ENCODE data around the gene TREH.
"Not testable (repeated sequence)": the region's sequence is repeated elsewhere in the genome, so short reads cannot be mapped to it uniquely, and the experiment has no call there.

The TREH gene, protein sequence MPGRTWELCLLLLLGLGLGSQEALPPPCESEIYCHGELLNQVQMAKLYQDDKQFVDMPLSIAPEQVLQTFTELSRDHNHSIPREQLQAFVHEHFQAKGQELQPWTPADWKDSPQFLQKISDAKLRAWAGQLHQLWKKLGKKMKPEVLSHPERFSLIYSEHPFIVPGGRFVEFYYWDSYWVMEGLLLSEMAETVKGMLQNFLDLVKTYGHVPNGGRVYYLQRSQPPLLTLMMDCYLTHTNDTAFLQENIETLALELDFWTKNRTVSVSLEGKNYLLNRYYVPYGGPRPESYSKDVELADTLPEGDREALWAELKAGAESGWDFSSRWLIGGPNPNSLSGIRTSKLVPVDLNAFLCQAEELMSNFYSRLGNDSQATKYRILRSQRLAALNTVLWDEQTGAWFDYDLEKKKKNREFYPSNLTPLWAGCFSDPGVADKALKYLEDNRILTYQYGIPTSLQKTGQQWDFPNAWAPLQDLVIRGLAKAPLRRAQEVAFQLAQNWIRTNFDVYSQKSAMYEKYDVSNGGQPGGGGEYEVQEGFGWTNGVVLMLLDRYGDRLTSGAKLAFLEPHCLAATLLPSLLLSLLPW

DNA sequence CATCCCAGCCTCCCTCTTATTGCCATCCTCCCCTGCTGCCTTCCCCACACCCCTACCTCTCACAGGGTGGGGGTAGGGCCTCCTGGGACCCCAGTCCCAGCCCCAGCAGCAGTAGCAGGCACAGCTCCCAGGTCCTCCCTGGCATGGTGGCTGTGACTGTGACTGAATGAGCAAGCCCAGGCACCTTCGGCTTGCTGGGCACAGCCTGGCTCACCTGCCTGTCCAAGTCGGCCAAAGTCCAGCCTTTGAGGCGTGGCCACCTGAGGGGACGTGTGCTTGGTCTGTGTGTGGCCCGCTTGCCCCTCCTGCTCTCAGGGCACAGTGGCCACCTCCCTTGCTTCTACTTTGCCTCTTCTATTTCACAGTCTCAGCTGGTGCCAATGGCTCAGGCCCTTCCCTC, at the start of gene TREH:
Gene TREH (minus strand): TSS at position 168 of the 400 bp plus-strand sequence. CDS start 23 bp downstream, at position 145.
- DNase-seq (ENCODE audit: low read depth in 2 of 2): no peak

DNA sequence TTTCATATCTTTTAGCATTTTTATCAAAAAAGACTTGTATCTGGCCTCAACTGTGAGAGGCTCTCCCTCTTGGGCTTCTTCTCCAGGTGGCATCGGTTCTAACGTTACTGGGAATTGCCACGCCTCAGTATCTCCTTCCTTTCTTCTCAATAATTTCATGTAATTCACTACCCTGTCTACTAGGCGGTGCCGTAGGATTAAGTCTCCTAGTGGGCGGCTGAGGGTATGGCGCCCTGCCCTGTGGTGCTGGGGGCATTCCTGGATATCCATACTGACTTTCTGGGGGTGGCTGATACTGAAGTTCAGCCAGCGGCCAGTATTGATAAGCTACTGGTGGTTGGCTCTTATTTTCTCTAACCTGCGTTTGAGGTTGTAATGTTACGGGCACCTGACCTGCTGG, 48.7 kb upstream of the TREH start:
- not testable (repeated sequence) for DNase-seq (ENCODE audit: low read depth in 2 of 2)

DNA sequence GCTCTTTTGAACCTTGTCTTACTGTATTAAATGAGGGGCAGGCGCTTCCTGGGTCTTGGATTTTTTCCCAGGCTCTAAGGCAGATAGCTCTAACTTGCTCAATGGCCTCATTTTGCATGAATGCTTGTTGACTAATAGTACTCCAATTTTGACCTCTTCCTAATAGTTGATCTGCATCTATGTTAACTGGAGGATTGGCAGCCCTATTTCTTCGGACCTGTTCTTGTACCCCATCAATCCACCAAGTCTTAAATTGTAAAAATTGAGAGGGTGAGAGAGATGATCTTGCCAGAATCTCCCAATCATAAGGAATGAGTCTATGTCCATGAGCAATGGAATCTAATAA, 48.2 kb upstream of the TREH start:
- not testable (repeated sequence) for DNase-seq (ENCODE audit: low read depth in 2 of 2)

DNA sequence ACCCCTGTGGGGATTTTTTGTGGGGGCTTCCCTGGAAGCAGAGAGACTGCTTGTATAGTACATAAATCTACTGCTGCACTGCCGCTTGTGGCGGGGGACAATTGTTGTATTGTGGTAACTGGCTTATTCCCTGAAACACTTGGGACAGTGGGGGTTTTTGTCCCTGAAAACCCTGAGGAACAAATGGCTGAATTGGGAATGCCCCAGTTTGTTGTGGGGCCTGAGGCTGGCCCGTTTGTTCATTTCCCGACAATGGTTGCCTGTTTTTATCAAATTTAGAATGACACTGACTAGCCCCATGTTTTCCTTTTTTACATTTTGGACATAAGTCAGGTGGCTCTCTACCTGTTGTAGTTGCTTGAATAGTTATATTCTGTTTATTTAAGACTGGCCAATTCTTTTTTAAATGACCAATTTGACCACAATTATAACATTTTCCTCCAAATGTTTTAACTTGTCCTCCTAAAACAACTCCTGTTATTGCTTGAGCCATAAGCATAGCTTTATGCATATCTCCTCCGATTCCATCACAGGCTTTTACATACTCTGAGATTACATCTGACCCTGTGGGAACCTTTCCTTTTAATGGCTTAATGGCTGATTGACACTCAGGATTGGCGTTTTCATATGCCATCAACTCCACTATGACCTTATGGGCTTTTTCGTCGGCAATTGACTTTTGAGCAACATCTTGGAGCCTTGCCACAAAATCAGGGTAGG, 47.7 kb upstream of the TREH start:
- not testable (repeated sequence) for DNase-seq (ENCODE audit: low read depth in 2 of 2)

DNA sequence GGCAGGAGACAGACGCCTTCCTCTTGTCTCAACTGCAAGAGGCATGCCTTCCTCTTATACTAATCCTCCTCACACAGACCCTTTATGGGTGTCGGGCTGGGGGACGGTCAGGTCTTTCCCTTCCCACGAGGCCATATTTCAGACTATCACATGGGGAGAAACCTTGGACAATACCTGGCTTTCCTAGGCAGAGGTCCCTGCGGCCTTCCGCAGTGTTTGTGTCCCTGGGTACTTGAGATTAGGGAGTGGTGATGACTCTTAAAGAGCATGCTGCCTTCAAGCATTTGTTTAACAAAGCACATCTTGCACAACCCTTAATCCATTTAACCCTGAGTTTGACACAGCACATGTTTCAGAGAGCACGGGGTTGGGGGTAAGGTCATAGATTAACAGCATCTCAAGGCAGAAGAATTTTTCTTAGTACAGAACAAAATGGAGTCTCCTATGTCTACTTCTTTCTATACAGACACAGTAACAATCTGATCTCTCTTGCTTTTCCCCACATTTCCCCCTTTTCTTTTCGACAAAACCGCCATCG, 42.1 kb upstream of the TREH start:
- DNase-seq (ENCODE audit: low read depth in 2 of 2): not testable (repeated sequence)

DNA sequence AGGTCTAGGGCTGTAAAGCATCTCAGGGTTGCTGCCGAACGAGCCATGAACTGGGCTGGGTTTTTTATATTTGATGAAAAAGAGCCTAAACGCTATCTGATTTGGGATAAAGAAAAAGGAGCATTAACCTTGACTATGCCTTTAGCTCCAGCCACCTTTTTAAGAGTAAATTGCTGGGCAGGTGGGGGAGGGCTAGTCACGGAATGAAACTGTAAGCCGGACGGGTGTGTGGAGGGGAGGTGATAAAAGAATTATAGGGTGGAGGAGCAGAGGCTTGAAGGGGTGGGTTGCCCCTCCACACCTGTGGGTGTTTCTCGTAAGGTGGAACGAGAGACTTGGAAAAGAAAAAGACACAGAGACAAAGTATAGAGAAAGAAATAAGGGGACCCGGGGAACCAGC, 41.3 kb upstream of the TREH start:
- DNase-seq (ENCODE audit: low read depth in 2 of 2): not testable (repeated sequence)

DNA sequence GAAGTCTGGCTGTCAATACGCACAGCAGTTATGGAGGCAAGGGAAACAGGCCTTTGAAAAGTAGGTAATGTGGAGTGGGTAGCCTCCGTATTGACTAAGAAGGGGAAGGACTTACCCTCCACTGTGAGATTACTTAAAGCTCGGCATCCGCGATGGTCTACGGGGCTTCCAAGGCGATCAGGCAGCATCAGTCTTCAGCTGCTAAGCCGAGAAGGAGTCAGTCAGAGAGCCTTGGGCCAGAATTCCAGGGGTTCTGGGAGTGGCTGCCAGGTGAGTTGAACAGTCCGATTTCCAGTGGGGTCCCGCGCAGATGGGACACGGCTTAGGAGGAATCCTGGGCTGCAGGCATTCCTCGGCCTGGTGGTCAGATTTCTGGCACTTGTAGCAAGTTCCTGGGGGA, 40.6 kb upstream of the TREH start:
- DNase-seq (ENCODE audit: low read depth in 2 of 2): not testable (repeated sequence)

DNA sequence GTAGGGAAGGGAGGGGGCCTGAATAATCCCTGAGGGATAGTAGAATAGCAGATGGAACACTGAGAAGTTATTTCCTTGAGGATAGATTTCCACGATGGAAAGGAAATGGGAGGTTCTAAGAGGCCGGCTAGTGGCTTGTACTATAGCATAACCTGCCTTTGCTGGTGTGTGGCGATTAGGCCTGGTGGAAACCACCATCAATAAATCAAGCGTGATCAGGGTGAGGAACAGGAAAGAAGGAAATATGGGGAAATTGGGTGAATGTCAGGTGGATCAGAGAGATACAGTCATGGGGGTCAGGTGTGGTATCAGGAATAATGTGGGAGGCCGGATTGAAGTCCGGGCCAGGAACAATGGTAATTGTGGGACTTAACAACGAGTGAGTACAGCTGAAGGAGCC, 39.1 kb upstream of the TREH start:
- not testable (repeated sequence) for DNase-seq (ENCODE audit: low read depth in 2 of 2)

DNA sequence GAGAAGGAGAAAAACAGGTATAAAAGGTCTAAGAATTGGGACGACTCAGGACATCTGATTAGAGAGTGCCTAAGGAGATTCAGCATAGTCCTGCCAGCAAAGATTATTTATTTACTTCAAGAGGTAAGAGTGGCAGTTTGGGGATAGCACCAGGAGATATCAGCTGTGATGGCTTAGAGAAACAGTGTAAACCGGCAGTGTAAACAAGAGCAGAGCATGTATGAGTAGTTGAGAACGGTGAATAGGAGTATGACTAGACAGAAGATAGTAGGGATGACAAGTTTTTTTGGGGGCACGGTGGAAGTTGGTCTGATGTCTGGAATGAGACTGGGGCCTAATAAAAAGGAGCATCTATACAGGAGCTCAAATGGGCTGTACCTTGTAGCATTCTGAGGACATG, 38.3 kb upstream of the TREH start:
- DNase-seq (ENCODE audit: low read depth in 2 of 2): not testable (repeated sequence)

DNA sequence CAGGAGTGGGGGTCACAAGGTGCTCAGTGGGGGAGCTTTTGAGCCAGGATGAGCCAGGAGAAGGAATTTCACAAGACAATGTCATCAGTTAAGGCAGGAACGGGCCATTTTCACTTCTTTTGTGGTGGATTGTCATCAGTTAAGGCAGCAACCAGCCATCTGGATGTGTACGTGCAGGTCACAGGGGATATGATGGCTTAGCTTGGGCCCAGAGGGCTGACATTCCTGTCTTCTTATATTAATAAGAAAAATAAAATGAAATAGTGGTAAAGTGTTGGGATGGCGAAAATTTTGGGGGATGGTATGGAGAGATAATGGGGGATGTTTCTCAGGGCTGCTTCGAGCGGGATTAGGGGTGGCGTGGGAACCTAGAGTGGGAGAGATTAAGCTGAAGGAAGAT, 37.8 kb upstream of the TREH start:
- DNase-seq (ENCODE audit: low read depth in 2 of 2): not testable (repeated sequence)

DNA sequence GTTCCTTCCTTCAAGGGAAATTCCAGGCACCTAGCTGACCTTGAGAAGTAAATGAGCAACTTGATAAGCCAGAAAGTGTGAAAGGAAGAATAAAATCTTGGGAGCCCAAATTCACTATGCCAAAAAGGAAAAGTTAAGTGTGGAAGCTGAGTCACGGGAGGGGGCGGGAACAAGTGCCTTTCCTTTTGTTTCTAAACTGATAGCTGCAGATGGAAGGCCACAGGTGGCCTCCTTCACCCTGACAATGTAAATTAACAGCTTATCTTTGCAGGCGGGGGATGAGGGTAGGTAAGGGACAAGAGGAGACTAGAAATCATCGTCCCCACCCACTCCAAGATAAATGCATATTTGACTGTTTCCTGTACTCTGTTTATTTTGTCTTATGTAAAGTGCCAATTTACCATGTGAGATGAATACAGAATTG, 36.4 kb upstream of the TREH start:
- DNase-seq (ENCODE audit: low read depth in 2 of 2): no peak

DNA sequence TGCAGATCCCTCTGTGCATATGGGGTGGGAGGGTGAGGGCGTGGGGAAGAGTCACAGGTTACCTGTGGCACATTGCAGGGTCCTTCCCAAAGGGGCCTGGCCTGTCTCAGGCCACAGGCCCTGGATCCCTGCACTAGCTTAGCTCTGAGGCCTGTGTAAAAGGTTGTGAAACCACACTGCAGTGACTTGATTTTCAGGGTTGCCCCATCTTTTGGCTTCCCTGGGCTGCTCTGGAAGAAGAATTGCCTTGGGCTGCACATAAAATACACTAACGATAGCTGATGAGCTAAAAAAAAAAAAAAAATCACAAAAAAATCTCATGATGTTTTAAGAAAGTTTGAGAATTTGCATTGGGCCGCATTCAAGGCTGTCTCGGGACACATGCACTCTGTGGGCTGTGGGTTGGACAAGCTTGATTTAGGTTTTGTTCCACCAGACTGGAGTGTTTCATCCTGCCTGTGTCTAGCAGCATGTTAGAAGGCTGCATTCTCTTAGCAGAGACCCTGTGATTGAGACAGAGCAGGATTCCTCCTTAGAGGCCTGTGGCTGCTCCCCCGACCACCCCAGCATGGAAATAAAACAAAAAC, 35.9 kb upstream of the TREH start:
- DNase-seq (ENCODE audit: low read depth in 2 of 2): no peak

DNA sequence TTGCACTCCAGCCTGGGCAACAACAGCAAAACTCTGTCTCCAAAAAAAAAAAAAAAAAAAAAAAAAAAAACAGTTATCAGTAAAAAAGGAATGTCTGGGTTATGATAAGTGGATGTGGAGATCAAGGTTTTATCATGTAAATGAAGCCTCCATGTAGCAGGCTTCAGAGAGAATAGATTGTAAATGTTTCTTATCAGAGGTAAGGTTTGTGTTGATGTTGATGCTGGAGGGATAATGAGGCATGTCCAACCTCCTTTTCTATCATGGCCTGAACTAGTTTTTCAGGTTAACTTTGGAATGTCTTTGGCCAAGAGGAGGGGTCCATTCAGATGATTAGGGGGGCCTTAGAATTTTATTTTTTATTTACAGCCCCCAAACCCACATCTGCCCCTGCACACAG, 35.4 kb upstream of the TREH start:
- DNase-seq (ENCODE audit: low read depth in 2 of 2): no peak

DNA sequence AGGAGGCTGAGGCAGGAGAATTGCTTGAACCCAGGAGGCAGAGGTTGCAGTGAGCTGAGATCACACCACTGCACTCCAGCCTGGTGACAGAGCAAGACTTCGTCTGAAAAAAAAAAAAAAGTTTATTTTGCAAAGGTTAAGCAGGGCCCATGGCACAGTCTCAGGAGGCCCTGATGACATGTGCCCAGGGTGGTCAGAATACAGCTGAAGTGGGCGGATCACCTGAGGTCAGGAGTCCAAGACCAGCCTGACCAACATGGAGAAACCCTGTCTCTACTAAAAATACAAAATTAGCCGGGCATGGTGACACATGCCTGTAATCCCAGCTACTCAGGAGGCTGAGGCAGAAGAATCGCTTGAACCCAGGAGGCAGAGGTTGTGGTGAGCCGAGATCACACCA, 35.0 kb upstream of the TREH start:
- not testable (repeated sequence) for DNase-seq (ENCODE audit: low read depth in 2 of 2)

DNA sequence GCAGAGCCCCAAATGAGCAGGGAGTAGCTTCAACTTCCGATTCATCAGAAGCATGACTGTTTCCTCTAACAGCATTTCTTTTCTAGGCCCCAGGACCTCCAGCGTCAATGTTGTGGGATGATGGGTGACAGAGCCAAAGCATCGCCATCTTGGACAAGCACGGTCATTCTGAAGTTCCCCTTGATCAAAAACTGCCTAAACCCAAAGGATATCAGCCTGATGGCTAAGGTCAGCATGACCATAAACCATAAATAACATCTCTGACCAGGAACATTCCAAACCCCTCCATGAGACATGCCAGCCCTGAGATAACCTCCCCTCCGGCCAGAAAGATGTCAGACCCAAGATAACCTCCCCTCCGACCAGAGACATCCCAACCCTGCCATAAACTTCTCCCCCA, 28.8 kb upstream of the TREH start:
- DNase-seq (ENCODE audit: low read depth in 2 of 2): no peak

DNA sequence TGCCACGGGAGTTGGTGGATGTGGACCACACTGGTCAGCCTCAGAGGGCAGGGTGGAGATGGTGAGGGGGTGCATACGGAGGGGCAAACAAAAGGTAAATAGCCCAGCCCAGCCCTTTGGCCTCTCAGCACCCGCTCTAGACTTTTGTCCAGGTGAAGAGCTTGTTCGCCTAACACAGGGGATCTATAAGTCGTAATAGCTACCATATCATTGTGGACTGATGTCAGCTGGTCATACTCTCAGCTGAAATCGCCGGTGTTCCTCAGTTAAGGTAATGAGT, 27.0 kb upstream of the TREH start:
- no peak for DNase-seq (ENCODE audit: low read depth in 2 of 2)

DNA sequence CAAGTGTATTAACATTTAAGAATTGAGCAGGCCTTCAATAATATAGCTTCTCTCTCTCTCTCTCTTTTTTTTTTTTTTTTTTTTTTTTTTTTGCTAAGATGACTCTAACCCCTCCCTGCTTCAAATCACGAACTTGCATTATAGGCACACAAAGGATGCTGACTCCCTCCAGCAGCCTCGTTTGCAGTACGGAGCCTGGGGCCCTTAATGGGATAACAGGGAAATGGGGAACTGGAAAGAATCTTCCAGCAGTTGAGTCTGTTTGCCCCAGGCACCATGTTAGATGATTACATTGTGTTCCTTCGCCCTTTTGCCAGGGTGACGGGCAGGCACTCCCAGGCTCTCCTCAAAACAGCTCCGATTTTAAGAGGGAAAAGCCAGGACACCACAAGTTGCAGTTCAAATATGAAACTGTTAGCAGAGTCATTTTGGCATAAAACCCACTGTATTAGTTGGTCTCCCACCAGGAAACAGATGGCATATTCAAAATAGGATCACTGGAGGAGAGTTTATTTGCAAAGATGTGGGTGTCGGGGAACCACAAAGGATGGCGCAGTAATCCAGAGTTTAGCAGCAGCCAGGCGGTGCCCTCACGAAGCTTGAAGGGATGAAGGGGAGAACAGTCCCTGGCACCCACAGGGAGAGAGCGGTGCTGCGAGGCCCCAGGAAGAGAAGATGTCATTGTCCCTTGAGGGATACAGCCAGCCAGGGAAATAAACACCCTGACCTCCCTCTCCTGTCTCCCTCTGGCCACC, 26.5 kb upstream of the TREH start:
- no peak for DNase-seq (ENCODE audit: low read depth in 2 of 2)

DNA sequence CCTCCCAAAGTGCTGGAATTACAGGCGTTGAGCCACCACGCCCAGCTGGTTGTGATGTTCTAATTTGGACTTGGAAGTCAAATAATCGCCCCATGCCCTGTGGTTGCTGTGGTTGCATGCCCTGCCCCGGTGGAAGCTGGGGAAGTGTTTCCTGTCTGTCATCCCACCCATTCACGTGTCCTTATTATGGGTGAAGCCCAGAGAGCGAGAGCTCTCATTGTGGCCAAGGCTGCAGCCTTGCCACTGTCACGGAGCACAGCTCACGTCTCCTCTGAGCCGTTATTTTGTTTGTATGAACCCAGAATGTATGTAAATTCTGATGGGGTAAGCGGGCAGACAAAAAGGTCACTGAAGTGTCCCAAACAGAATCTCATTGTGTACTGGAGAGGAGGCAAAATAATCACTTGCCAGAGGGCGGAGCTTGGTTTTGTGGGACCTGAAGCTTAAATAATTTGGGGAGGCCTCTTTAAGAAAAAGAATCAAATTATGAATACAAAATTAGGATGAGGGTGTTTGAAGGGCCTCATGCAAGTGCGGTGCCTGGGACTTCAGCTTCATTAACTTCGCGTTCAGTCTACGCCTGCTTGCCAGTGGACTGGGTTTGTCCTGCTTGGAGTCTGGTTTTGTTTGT, 25.8 kb upstream of the TREH start:
- DNase-seq (ENCODE audit: low read depth in 2 of 2): no peak

DNA sequence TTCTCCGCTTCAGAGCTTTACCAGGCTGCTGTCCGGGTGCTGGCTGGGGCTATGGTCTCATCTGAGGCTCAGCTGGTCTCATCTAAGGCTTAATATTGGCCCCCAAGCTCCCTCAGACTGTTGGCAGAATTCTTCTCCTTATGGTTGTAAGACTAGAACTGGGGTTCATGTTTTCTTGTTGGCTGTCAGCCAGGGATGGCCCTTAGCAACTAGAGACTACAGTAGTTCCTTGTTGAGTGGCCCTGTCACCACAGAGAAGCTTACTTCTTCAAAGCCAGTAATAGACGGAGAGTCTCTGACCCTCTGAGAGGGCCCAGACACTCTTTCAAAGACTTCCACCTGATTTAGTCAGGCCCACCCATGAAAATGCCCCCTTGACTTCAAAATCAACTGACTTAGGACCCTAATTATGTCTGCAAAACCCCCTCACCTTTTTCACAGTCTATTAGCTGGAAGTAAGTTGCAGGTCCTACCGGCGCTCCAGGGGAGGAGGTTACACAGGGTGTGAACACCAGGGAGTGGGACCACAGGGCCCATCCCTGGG, 24.2 kb upstream of the TREH start:
- DNase-seq (ENCODE audit: low read depth in 2 of 2): no peak

DNA sequence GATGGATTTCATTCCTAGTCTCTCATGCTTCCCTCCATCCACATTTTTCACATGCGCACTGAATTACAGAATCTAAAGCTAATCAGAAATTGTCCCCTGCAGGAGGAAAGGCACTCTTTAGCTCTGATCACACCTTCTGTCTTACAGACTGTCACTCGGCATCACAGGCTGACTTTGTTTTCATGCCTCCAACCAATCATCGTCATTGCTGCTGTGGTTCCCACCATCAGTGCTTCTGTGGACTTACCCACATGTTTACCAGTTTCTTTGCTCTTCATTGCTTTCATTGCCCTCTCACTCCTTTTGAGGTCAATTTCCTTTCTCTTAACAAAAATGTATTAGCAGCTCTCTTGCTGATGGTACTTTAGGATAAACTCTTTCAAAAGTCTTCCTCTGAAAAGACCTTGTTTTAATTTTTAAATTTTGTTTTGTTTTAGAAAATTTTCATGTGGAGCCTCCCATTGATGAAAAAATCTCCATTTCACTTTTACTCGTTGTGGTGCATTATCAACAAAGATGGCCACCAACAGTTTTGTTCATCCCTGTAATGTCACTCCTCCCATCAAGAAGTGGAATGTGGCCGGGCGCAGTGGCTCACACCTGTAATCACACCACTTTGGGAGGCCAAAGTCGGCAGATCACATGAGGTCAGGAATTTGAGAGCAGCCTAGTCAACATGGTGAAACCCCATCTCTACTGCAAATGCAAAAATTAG, 20.2 kb upstream of the TREH start:
- DNase-seq (ENCODE audit: low read depth in 2 of 2): no peak
